Suprapubic skin (tissue), 4 donors: ENCODE measurements around the gene IRF9. TPM values are rescaled to one million over a fixed set of nuclear protein-coding genes. Genes with fewer than 3 reads are reported as not detected.
A peak's percentile ranks its signal among the peaks of the same experiment; 100 is the strongest.

Source experiments
- DNase-seq, 2 donors: peaks; one replicate each; pipeline ENCODE4 v3.0.0-alpha.2; 2019; ENCODE audit warnings: low spot score in 2 of 2
- H3K27ac ChIP-seq: fragments of 200-600 bp; sonication (generic); one replicate; pipeline ENCODE4 v1.5.1; 2019
- H3K27me3 ChIP-seq: fragments of 200-600 bp; sonication (generic); one replicate; pipeline ENCODE4 v1.5.1; 2019
- H3K36me3 ChIP-seq: fragments of 200-600 bp; sonication (generic); one replicate; pipeline ENCODE4 v1.5.1; 2019
- H3K4me1 ChIP-seq: fragments of 200-600 bp; sonication (generic); one replicate; pipeline ENCODE4 v1.5.1; 2019
- H3K4me3 ChIP-seq: fragments of 200-600 bp; sonication (generic); one replicate; pipeline ENCODE4 v1.5.1; 2019; ENCODE audit warnings: mild to moderate bottlenecking
- H3K9me3 ChIP-seq: fragments of 200-600 bp; sonication (generic); one replicate; pipeline ENCODE4 v1.5.1; 2019
- EP300 ChIP-seq: sonication (generic); formaldehyde crosslinking; IDR thresholded peaks from one replicate; pipeline ENCODE4 v1.6.1; 2017; ENCODE audit warnings: antibody characterized with exemption
- POLR2A ChIP-seq, 2 donors: fragments of 450-650 bp; IDR thresholded peaks; one replicate each; pipeline ENCODE4 v1.6.1; 2017; ENCODE audit warnings: antibody characterized with exemption in 2 of 2, mild to moderate bottlenecking in 2 of 2, moderate library complexity in 2 of 2
- POLR2AphosphoS5 ChIP-seq, 3 donors: sonication (generic); formaldehyde crosslinking; IDR thresholded peaks; one replicate each; pipeline ENCODE4 v1.6.1; 2017; ENCODE audit warnings: antibody characterized with exemption in 3 of 3
- WGBS: methylation state at CpG from one replicate; pipeline ENCODE4 v1.1.5; 2018; 5-methylcytosine and 5-hydroxymethylcytosine counted together
- total RNA-seq, 4 donors: library from RNA; depleted of rRNA; stranded (reverse); fragments of >200 nt; gene quantifications; one replicate each; pipeline ENCODE4 v1.1.0, GENCODE V29; 2016
- TF ChIP-seq, protein P1 (sequence below), 2 donors: fragments of 200-600 bp in 1 of 2; fragments of 450-650 bp in 1 of 2; sonication (generic) in 1 of 2; IDR thresholded peaks; one replicate each; pipeline ENCODE4 v1.5.1; 2016 to 2019; ENCODE audit warnings: antibody characterized with exemption in 2 of 2, mild to moderate bottlenecking in 1 of 2, moderate library complexity in 1 of 2

The IRF9 gene
- total RNA-seq, 4 donors from 2014 or later, result 31.1 to 45.2 (median 37.5) TPM

DNA sequence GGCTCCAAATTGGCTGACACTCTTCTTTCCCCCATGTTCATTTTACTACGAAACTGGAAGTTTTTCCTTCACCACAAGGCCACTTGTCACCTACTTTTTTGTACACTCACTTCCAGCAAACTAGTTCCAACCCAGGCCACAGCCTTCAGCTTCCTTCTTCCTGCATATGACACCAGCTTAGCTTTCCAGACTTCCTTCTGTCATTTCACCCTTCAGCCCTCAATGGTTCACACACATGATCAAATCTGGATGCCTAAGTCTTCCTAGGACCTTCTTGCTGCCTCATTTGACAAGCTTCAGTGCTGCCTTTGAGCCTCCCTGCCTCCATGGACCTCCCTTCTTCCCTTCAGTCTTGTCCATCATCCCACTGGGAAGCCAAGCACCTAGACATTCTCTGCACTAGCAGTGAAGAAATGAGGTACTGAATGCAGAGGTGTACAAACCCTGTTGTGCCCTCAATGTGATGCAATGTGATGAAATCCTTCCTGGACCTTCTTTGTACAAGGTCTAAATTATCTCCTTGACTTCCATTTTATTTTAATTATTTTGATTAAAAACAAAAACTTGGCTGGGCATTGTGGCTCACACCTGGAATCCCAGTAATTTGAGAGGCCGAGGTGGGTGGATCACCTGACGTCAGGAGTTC, 6.5 kb downstream of the IRF9 start:
- H3K9me3 ChIP-seq, result no peaks in the 10 kb centered on the region
- TF ChIP-seq, protein P1, sequence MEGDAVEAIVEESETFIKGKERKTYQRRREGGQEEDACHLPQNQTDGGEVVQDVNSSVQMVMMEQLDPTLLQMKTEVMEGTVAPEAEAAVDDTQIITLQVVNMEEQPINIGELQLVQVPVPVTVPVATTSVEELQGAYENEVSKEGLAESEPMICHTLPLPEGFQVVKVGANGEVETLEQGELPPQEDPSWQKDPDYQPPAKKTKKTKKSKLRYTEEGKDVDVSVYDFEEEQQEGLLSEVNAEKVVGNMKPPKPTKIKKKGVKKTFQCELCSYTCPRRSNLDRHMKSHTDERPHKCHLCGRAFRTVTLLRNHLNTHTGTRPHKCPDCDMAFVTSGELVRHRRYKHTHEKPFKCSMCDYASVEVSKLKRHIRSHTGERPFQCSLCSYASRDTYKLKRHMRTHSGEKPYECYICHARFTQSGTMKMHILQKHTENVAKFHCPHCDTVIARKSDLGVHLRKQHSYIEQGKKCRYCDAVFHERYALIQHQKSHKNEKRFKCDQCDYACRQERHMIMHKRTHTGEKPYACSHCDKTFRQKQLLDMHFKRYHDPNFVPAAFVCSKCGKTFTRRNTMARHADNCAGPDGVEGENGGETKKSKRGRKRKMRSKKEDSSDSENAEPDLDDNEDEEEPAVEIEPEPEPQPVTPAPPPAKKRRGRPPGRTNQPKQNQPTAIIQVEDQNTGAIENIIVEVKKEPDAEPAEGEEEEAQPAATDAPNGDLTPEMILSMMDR (IDR thresholded peaks at IDR 0.05), result no peak
- TF ChIP-seq POLR2AphosphoS5 (IDR thresholded peaks at IDR 0.05), result no peak
- no peak for TF ChIP-seq EP300
- TF ChIP-seq POLR2A (IDR thresholded peaks at IDR 0.05), result no peak
- no peak overlapping the region for H3K4me3 ChIP-seq
- peaks cover 61% of the 10 kb centered on the region for H3K36me3 ChIP-seq
- DNase-seq, result no peak
- WGBS, result 89% methylated on average over 3 of the region's 3 CpGs
- peaks cover 35% of the 10 kb centered on the region for H3K4me1 ChIP-seq
- H3K27ac ChIP-seq, result no peak overlapping the region
- no peaks in the 10 kb centered on the region for H3K27me3 ChIP-seq

DNA sequence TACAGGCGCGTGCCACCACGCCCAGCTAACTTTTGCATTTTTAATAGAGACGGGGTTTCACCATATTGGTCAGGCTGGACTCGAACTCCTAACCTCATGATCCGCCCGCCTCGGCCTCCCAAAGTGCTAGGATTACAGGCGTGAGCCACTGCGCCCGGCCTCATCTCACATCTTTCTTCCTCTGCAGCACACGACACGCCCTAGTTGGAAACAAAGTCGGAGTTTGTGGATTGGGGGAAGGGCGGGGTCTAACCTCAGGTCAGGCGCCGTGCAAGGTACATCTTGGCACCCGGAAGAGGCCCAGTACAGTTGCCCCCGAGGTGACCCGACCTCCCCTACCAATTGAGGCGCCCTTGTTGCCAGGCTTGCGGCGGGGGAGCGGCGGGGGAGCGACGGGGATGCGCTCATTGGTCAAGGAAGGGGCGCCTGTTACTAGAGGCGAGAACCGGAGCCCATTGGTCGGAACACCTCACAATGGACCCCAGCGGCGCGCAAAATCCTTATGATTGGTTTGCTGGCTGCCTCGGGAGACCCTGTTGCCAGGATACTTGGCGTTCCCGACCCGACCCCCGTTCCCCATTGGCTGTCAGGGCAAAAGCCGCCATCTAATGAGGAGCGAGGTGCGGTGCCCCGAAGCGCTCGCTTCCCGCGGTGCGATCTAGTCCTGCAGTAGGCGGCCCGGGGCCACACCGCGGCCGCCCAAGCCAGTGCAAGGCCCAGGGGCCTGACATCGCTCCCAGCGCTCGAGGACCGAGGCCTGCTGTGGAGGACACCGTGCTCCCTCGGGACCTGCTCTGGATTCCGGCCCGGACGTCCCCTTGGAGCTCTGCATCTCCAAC, 10.6 kb downstream of the IRF9 start, which contains the start of gene REC8:
TSS of gene REC8 (plus strand) at position 659 of the 839 bp plus-strand sequence. CDS start 473 bp downstream, outside the sequence.
- peaks cover 10% of the 10 kb centered on the region for H3K4me1 ChIP-seq
- TF ChIP-seq POLR2AphosphoS5 (IDR thresholded peaks at IDR 0.05), result no peak
- TF ChIP-seq EP300, result no peak
- TF ChIP-seq, protein P1 (IDR thresholded peaks at IDR 0.05), result no peak
- no peak for TF ChIP-seq POLR2A (IDR thresholded peaks at IDR 0.05)
- 45% methylated on average over 33 of the region's 63 CpGs for WGBS
- H3K36me3 ChIP-seq, result peaks cover 27% of the 10 kb centered on the region
- H3K4me3 ChIP-seq, result peak within 1 kb of the TSS; percentile 31
- peak within 1 kb of the TSS; percentile 29 for H3K27ac ChIP-seq
- no peaks in the 10 kb centered on the region for H3K9me3 ChIP-seq
- no peaks in the 10 kb centered on the region for H3K27me3 ChIP-seq
- DNase-seq, result peak in 1 of 2 donors; percentile 74

DNA sequence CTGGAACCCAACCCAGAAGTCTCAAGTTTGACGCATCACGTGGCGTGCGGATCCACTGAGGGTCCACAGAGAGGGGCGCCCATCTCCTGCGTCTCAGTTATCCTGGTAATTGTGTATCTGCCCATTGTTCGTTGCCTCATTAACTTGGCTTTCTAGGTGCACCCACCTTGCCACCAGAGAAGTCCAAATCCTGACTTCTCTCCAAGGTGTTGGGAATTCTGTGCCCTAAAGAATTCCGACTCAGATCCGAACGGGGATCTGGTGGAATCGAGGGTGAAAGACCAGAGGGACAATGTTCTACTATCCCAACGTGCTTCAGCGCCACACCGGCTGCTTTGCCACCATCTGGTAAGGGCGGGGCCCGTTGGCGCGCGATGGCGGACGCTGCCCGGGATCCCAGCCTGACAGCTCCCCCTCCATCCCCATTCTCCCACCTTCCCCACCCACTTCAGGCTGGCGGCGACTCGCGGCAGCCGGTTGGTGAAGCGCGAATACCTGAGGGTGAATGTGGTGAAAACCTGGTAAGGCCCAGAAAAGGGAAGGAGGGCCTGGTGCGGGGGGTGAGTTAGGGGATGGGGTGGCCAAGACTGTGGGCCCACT, 11.3 kb downstream of the IRF9 start:
- WGBS, result 55% methylated on average over 30 of the region's 30 CpGs
- Histone ChIP-seq H3K36me3 (peaks cover 27% of the 10 kb centered on the region), H3K27me3 (no peaks in the 10 kb centered on the region), H3K4me1 (peaks cover 10% of the 10 kb centered on the region), H3K9me3 (no peaks in the 10 kb centered on the region), H3K4me3 (peak overlapping the region; percentile 31), H3K27ac (no peak overlapping the region)
- peak in 1 of 2 donors; percentile 60 for DNase-seq
- TF ChIP-seq, protein P1 (IDR thresholded peaks at IDR 0.05), result no peak
- TF ChIP-seq EP300 (no peak), POLR2AphosphoS5 (IDR thresholded peaks at IDR 0.05) (no peak), POLR2A (IDR thresholded peaks at IDR 0.05) (no peak)

DNA sequence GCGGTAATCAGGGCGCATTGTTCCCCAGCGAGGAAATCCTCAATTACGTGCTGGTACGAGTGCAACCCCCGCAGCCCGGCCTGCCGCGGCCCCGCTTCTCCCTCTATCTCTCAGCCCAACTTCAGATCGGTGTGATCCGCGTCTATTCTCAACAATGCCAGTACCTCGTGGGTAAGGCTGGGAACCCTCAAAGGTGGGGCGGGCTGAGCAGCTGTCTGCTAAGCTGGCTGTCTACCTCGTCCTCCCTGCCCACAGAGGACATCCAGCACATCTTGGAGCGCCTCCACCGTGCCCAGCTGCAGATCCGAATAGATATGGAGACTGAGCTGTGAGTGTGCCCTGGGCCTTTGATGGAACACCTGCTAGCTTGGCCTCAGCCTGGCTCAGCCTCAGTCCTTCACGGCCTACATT, 11.8 kb downstream of the IRF9 start:
- H3K9me3 ChIP-seq, result no peaks in the 10 kb centered on the region
- H3K36me3 ChIP-seq, result peaks cover 27% of the 10 kb centered on the region
- H3K27ac ChIP-seq, result no peak overlapping the region
- no peaks in the 10 kb centered on the region for H3K27me3 ChIP-seq
- H3K4me1 ChIP-seq, result peaks cover 10% of the 10 kb centered on the region
- H3K4me3 ChIP-seq, result no peak overlapping the region
- WGBS, result 67% methylated on average over 17 of the region's 20 CpGs
- DNase-seq, result peak in 1 of 2 donors; percentile 42
- TF ChIP-seq POLR2A (IDR thresholded peaks at IDR 0.05) (no peak), POLR2AphosphoS5 (IDR thresholded peaks at IDR 0.05) (no peak), EP300 (no peak)
- TF ChIP-seq, protein P1 (IDR thresholded peaks at IDR 0.05), result no peak
